ENCODE measurements around the gene RALGDS. TPM values are rescaled to one million over a fixed set of nuclear protein-coding genes. Genes with fewer than 3 reads are reported as not detected.

The RALGDS gene
- total RNA-seq, 1 experiment from 2014 or later = 25.8 TPM

GRCh38 chr9:133116346-133117231 lies 4.5 kb downstream of the RALGDS start:
- no TSS peak for BruUV-seq (replicated peaks)
- H3K27ac ChIP-seq (ENCODE audit: low read length) = no peak overlapping the region
- intact Hi-C loops (cut with micrococcal nuclease; ENCODE audit: unreplicated experiment) (no loop called here), in situ Hi-C loops (cut with HindIII; ENCODE audit: low pct_unique_long_range_greater_than_20kb, low sequenced_read_pairs) (no loop called here)
- H3K36me3 ChIP-seq (ENCODE audit: control insufficient read depth, insufficient read depth, low read length) = no peaks in the 10 kb centered on the region
- no peak overlapping the region for H3K4me3 ChIP-seq (ENCODE audit: low read depth in 2 of 2, low read length in 2 of 2)
- H3K9me3 ChIP-seq (ENCODE audit: control insufficient read depth, insufficient read depth, low read depth, low read length) = no peaks in the 10 kb centered on the region
- ATAC-seq (no peak), DNase-seq (ENCODE audit: low read depth, low spot score) (no peak)
- peaks cover 57% of the 10 kb centered on the region for H3K4me1 ChIP-seq (ENCODE audit: control insufficient read depth, insufficient read depth, low read length)
- CTCF ChIA-PET = no interaction called here
- TF ChIP-seq TCF7L2 (IDR thresholded peaks at IDR 0.05; ENCODE audit: low read depth, low read length) = no peak
- TF ChIP-seq SIN3A (IDR thresholded peaks at IDR 0.05; ENCODE audit: borderline replicate concordance, insufficient read depth, low read depth, low read length) = no peak
- no peak for TF ChIP-seq CTCF (IDR thresholded peaks at IDR 0.05)
- no peak for TF ChIP-seq REST (IDR thresholded peaks at IDR 0.05; ENCODE audit: insufficient read depth in 1 of 2, low read depth in 2 of 2, low read length in 1 of 2)
- no peak for TF ChIP-seq POLR2AphosphoS5 (IDR thresholded peaks at IDR 0.05; ENCODE audit: low read depth, low read length)
- H3K27me3 ChIP-seq (ENCODE audit: control insufficient read depth, insufficient read depth, low read length) = no peaks in the 10 kb centered on the region
- POLR2A ChIA-PET = no interaction called here

- H3K36me3 ChIP-seq (ENCODE audit: control insufficient read depth, insufficient read depth, low read length) = no peaks in the 10 kb centered on the region
- TF ChIP-seq TCF7L2 (IDR thresholded peaks at IDR 0.05; ENCODE audit: low read depth, low read length) (no peak), REST (IDR thresholded peaks at IDR 0.05; ENCODE audit: insufficient read depth in 1 of 2, low read depth in 2 of 2, low read length in 1 of 2) (no peak), SIN3A (IDR thresholded peaks at IDR 0.05; ENCODE audit: borderline replicate concordance, insufficient read depth, low read depth, low read length) (no peak), POLR2AphosphoS5 (IDR thresholded peaks at IDR 0.05; ENCODE audit: low read depth, low read length) (no peak), CTCF (IDR thresholded peaks at IDR 0.05) (no peak)
- ATAC-seq (no peak; the same call in 1 of the 2 replicates), DNase-seq (ENCODE audit: low read depth, low spot score) (no peak)
- peaks cover 57% of the 10 kb centered on the region for H3K4me1 ChIP-seq (ENCODE audit: control insufficient read depth, insufficient read depth, low read length)
- no peak overlapping the region for H3K4me3 ChIP-seq (ENCODE audit: low read depth in 2 of 2, low read length in 2 of 2)
- H3K9me3 ChIP-seq (ENCODE audit: control insufficient read depth, insufficient read depth, low read depth, low read length) = no peaks in the 10 kb centered on the region
- intact Hi-C loops (cut with micrococcal nuclease; ENCODE audit: unreplicated experiment) (no loop called here), in situ Hi-C loops (cut with HindIII; ENCODE audit: low pct_unique_long_range_greater_than_20kb, low sequenced_read_pairs) (no loop called here)
- no peak overlapping the region for H3K27ac ChIP-seq (ENCODE audit: low read length)
- no TSS peak for BruUV-seq (replicated peaks)
- no peaks in the 10 kb centered on the region for H3K27me3 ChIP-seq (ENCODE audit: control insufficient read depth, insufficient read depth, low read length)
- POLR2A ChIA-PET = no interaction called here
- CTCF ChIA-PET = no interaction called here
Measured at GRCh38 chr9:133115604-133116345, 5.3 kb downstream of the RALGDS start.
